SU-DHL-6 (cell line): Measurements from ENCODE around the gene RBM24.
"Not testable (repeated sequence)": the region's sequence is repeated elsewhere in the genome, so short reads cannot be mapped to it uniquely, and the experiment has no call there.

ENCODE experiments used
- CTCF ChIP-seq: fragments of 200-600 bp; sonication (generic); IDR thresholded peaks from one replicate; pipeline ENCODE4 v1.5.1; 2017; ENCODE audit warnings: antibody characterized with exemption, mild to moderate bottlenecking, low read length, moderate library complexity; ENCODE audit not compliant: insufficient read depth, poor library complexity, severe bottlenecking
- EZH2phosphoT487 ChIP-seq: fragments of 200-600 bp; sonication (generic), shearing (Covaris generic); conservative IDR thresholded peaks from 2 replicates; pipeline ENCODE4 v1.6.1; 2018; ENCODE audit warnings: mild to moderate bottlenecking, antibody characterized with exemption, low read length, moderate library complexity, mixed read lengths

DNA sequence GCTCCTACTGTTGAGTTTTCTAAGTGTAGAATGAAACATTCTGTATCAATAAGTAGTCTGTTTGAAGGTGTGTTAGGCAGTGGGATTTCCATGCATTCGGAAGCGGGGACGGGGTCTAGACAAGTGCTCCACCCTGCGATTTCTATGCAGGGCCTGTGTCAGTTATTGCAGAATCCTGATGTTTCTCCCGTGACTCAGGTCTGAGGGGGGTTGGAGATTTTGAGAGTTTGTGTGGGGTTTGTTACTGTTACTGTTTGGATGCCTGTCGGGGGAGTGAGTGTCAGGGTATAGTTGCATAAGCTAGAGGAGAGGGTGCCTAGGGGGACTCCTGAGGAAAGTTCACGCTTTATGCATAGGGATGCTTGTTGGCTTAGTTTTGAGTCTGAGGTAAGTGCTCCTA is 39.1 kb downstream of the RBM24 start:
- not testable (repeated sequence) for TF ChIP-seq CTCF, EZH2phosphoT487
